Fibroblast of the aortic adventitia (primary cell): ENCODE results near the gene RNF103. TPM values are rescaled to one million over a fixed set of nuclear protein-coding genes. Genes with fewer than 3 reads are reported as not detected.

Experiments
- DNase-seq: peaks from one replicate; pipeline ENCODE4 v3.0.0-alpha.2; 2010; ENCODE audit warnings: low read depth
- H3K4me3 ChIP-seq: 2 replicates; pipeline ENCODE4 v1.5.1; 2011; ENCODE audit warnings: low read depth, mild to moderate bottlenecking, control low read depth, low read length, moderate library complexity
- CTCF ChIP-seq: IDR thresholded peaks from 2 replicates; pipeline ENCODE4 v1.5.1; 2011; ENCODE audit warnings: mild to moderate bottlenecking, low read length, control low read depth, inconsistent platforms; ENCODE audit not compliant: insufficient read depth
- total RNA-seq: library from RNA; depleted of rRNA; stranded (reverse); fragments of >200 nt; gene quantifications from 2 replicates; pipeline ENCODE4 v1.2.3, GENCODE V29; 2012; ENCODE audit warnings: low replicate concordance

Gene RNF103
- total RNA-seq, 1 donor: 25.1 TPM

GRCh38 chr2:86638712-86639111 is 15.0 kb upstream of the RNF103 start:
- no peak overlapping the region for H3K4me3 ChIP-seq
- TF ChIP-seq CTCF: no peak
- DNase-seq: no peak

GRCh38 chr2:86636842-86637241 is 13.2 kb upstream of the RNF103 start:
- no peak for DNase-seq
- no peak overlapping the region for H3K4me3 ChIP-seq
- no peak for TF ChIP-seq CTCF

- DNase-seq: no peak
- TF ChIP-seq CTCF: no peak
- no peak overlapping the region for H3K4me3 ChIP-seq
These were observed 10.7 kb upstream of the RNF103 start for GRCh38 chr2:86634352-86634751.

GRCh38 chr2:86633155-86633651 is 9.5 kb upstream of the RNF103 start:
- no peak for DNase-seq

GRCh38 chr2:86632672-86633071 is 9.0 kb upstream of the RNF103 start:
- H3K4me3 ChIP-seq: no peak overlapping the region
- no peak for DNase-seq
- TF ChIP-seq CTCF: no peak

More at GRCh38 chr2:86633155-86633651, 9.5 kb upstream of the RNF103 start:
- no peak overlapping the region for H3K4me3 ChIP-seq
- TF ChIP-seq CTCF: no peak

GRCh38 chr2:86631846-86632485 is 8.3 kb upstream of the RNF103 start:
- H3K4me3 ChIP-seq: no peak overlapping the region
- DNase-seq: no peak
- TF ChIP-seq CTCF: no peak

GRCh38 chr2:86628091-86628522 is 4.4 kb upstream of the RNF103 start:
- DNase-seq: no peak
- no peak overlapping the region for H3K4me3 ChIP-seq
- no peak for TF ChIP-seq CTCF
